HepG2 (cell line): ENCODE results near the gene TNFAIP2. TPM values are rescaled to one million over a fixed set of nuclear protein-coding genes. Genes with fewer than 3 reads are reported as not detected.

Source experiments
- GATA4 ChIP-seq: sonication (generic); IDR thresholded peaks from 2 replicates; pipeline ENCODE4 v1.6.1; 2016; ENCODE audit warnings: antibody characterized with exemption, low read depth, borderline replicate concordance
- ISL2 ChIP-seq: sonication (generic); formaldehyde crosslinking; IDR thresholded peaks from 2 replicates; pipeline ENCODE4 v1.5.0; 2020; ENCODE audit warnings: missing genetic modification reagents
- KLF11 ChIP-seq: IDR thresholded peaks from 2 replicates; pipeline ENCODE4 v1.6.1; 2016; ENCODE audit warnings: missing compliant biosample characterization
- MBNL3 ChIP-seq: fragments of 250-450 bp; sonication (Bioruptor Pico); conservative IDR thresholded peaks from 2 replicates; pipeline ENCODE4 v1.8.0; 2022; ENCODE audit warnings: mild to moderate bottlenecking, inconsistent platforms
- PHB2 ChIP-seq: fragments of 450-650 bp; IDR thresholded peaks from 2 replicates; pipeline ENCODE4 v1.6.1; 2018; ENCODE audit not compliant: partially characterized antibody
- RBFOX2 ChIP-seq: fragments of 200-400 bp; formaldehyde crosslinking; IDR thresholded peaks from 2 replicates; pipeline ENCODE4 v1.6.1; 2017; ENCODE audit warnings: low read depth, mild to moderate bottlenecking, low read length
- SIN3B ChIP-seq: fragments of 150-350 bp; IDR thresholded peaks from 2 replicates; pipeline ENCODE4 v1.6.1; 2014; ENCODE audit warnings: low read length
- SP5 ChIP-seq: IDR thresholded peaks from 2 replicates; pipeline ENCODE4 v1.6.1; 2016; ENCODE audit warnings: low read depth, borderline replicate concordance
- TARDBP ChIP-seq: sonication (generic); formaldehyde crosslinking; IDR thresholded peaks from 2 replicates; pipeline ENCODE4 v1.8.0; 2022; ENCODE audit warnings: mild to moderate bottlenecking, missing genetic modification reagents
- TFAP4 ChIP-seq: sonication (generic); IDR thresholded peaks from 2 replicates; pipeline ENCODE4 v1.6.1; 2016; ENCODE audit warnings: low read depth, borderline replicate concordance
- TIGD3 ChIP-seq: sonication (generic); formaldehyde crosslinking; IDR thresholded peaks from 2 replicates; pipeline ENCODE4 v1.5.1; 2020; ENCODE audit warnings: mild to moderate bottlenecking, missing genetic modification reagents, borderline replicate concordance
- U2AF2 ChIP-seq: fragments of 200-400 bp; formaldehyde crosslinking; IDR thresholded peaks from 2 replicates; pipeline ENCODE4 v1.6.1; 2017; ENCODE audit warnings: low read depth, mild to moderate bottlenecking, low read length
- XRCC5 ChIP-seq: fragments of 200-400 bp; formaldehyde crosslinking; optimal IDR thresholded peaks from 2 replicates; pipeline ENCODE3; 2017; ENCODE audit warnings: mild to moderate bottlenecking, low read length
- ZBTB4 ChIP-seq: sonication (generic); formaldehyde crosslinking; IDR thresholded peaks from 2 replicates; pipeline ENCODE4 v1.4.0; 2020; ENCODE audit warnings: missing genetic modification reagents, mild to moderate bottlenecking, borderline replicate concordance
- ZNF121 ChIP-seq: sonication (generic); formaldehyde crosslinking; IDR thresholded peaks from 2 replicates; pipeline ENCODE4 v1.5.0; 2020; ENCODE audit warnings: mild to moderate bottlenecking, missing genetic modification reagents
- ZNF350 ChIP-seq: sonication (generic); formaldehyde crosslinking; IDR thresholded peaks from 2 replicates; pipeline ENCODE4 v1.4.0; 2020; ENCODE audit warnings: mild to moderate bottlenecking, low read depth, missing genetic modification reagents, borderline replicate concordance
- ZNF503 ChIP-seq: sonication (generic); formaldehyde crosslinking; IDR thresholded peaks from 2 replicates; pipeline ENCODE4 v1.4.0; 2020; ENCODE audit warnings: missing genetic modification reagents
- ZNF710 ChIP-seq: sonication (generic); formaldehyde crosslinking; IDR thresholded peaks from 2 replicates; pipeline ENCODE4 v1.5.0; 2020; ENCODE audit warnings: mild to moderate bottlenecking, missing genetic modification reagents, borderline replicate concordance
- ZNF724P ChIP-seq: sonication (generic); formaldehyde crosslinking; IDR thresholded peaks from 2 replicates; pipeline ENCODE4 v1.8.0; 2022; ENCODE audit warnings: missing genetic modification reagents, borderline replicate concordance
- ZNF781 ChIP-seq: sonication (generic); formaldehyde crosslinking; IDR thresholded peaks from 2 replicates; pipeline ENCODE4 v1.5.1; 2020; ENCODE audit warnings: borderline replicate concordance, mild to moderate bottlenecking, missing genetic modification reagents; ENCODE audit errors: not compliant biosample characterization
- polyA plus RNA-seq, 8 experiments: library from polyadenylated mRNA; depleted of rRNA in 3 of 8; stranded (reverse) in 7 of 8; unstranded in 1 of 8; fragments of >200 nt; fragmentation: Illumina TruSeq in 4 of 8; extraction: Trizol in 4 of 8; gene quantifications; 2 replicates each; pipeline versions ENCODE4 v1.2.1 to v1.2.3, GENCODE V29; 2011 to 2016; ENCODE audit warnings: low read depth in 4 of 8, missing spikeins in 1 of 8, mixed read lengths in 1 of 8; ENCODE audit not compliant: insufficient read depth in 1 of 8
- total RNA-seq, 5 experiments: library from RNA; depleted of rRNA; stranded (reverse); fragments of >200 nt; fragmentation: Illumina TruSeq; extraction: Trizol; gene quantifications; 2 replicates each; pipeline ENCODE4 v1.2.3, GENCODE V29; 2016; ENCODE audit warnings: low read depth in 1 of 5

The TNFAIP2 gene
- total and polyA plus RNA-seq, 2 of the 13 experiments (the other 11 are each of a cell fraction or from before 2014, with no cell fraction given), result 0.46 to 1.5 TPM

- TF ChIP-seq ZNF781 (CRISPR knock-in tag), result peak; percentile 45
- TF ChIP-seq ZBTB4 (CRISPR knock-in tag), result no peak
- TF ChIP-seq KLF11, result no peak
- TF ChIP-seq U2AF2, result no peak
- TF ChIP-seq ZNF121, result no peak
- TF ChIP-seq TARDBP (CRISPR knock-in tag), result peak; percentile 59; the same call in 1 of the 2 replicates
- TF ChIP-seq GATA4, result no peak; the same call in 1 of the 2 replicates
- TF ChIP-seq ISL2, result peak; percentile 86
- TF ChIP-seq RBFOX2, result peak; percentile 74
- peak; percentile 62; the same call in 1 of the 2 replicates for TF ChIP-seq ZNF710 (CRISPR knock-in tag)
- peak; percentile 94 for TF ChIP-seq SP5 (CRISPR knock-in tag)
- no peak for TF ChIP-seq XRCC5
- no peak for TF ChIP-seq MBNL3 (CRISPR knock-in tag)
- TF ChIP-seq TIGD3 (CRISPR knock-in tag), result 0 out of 2 replicates have a peak, but pooled peaks have one; percentile 69
- TF ChIP-seq ZNF350 (CRISPR knock-in tag), result peak; percentile 93
- TF ChIP-seq ZNF724P (CRISPR knock-in tag), result no peak
- peak; percentile 88 for TF ChIP-seq ZNF503 (CRISPR knock-in tag)
- TF ChIP-seq TFAP4, result peak; percentile 93
- TF ChIP-seq SIN3B, result no peak
- no peak for TF ChIP-seq PHB2
These were observed 22.8 kb upstream of the TNFAIP2 start (continued) for GRCh38 chr14:103100281-103101121.
